H1 (cell line): Measurements from ENCODE around the gene ZNF391. TPM values are rescaled to one million over a fixed set of nuclear protein-coding genes. Genes with fewer than 3 reads are reported as not detected.

ENCODE experiments used
- RFX5 ChIP-seq: IDR thresholded peaks from 2 replicates; pipeline ENCODE4 v1.6.1; 2011; ENCODE audit warnings: low read depth, low read length, improper control_type of control experiment, borderline replicate concordance
- SUZ12 ChIP-seq: fragments of 200-600 bp; sonication (generic); IDR thresholded peaks from 2 replicates; pipeline ENCODE4 v1.6.1; 2012; ENCODE audit warnings: mild to moderate bottlenecking, inconsistent platforms, low read length, moderate library complexity, mixed read lengths
- polyA plus RNA-seq, 7 experiments: library from polyadenylated mRNA; depleted of rRNA in 3 of 7; stranded (reverse) in 5 of 7; unstranded in 2 of 7; fragments of >200 nt in 5 of 7; fragments of 200-250 nt in 2 of 7; gene quantifications; 1 replicate in 5 of 7; 2 replicates in 1 of 7; 4 replicates in 1 of 7; pipeline versions ENCODE4 v1.2.1 to v1.2.3, GENCODE V29; 2011 to 2013; ENCODE audit warnings: missing spikeins in 2 of 7, mixed read lengths in 2 of 7
- total RNA-seq: library from RNA; stranded (reverse); fragmentation: NEBNext Ultra II Directional; extraction: Animal tissue kit (Norgen Biotek cat#: 25700); gene quantifications from 2 replicates; pipeline ENCODE4 v1.2.1, GENCODE V29; 2021

Gene ZNF391
- total and polyA plus RNA-seq, 2 of the 8 experiments (the other 6 are each of a cell fraction or from before 2014, with no cell fraction given): 4.8 to 13.0 TPM

- TF ChIP-seq SUZ12 (no peak), RFX5 (no peak)
Observed at GRCh38 chr6:27370391-27370790, 18.2 kb upstream of the ZNF391 start (continued).
